ENCODE data around the gene XRCC1. TPM values are rescaled to one million over a fixed set of nuclear protein-coding genes. Genes with fewer than 3 reads are reported as not detected.

XRCC1 gene
- total RNA-seq, 1 donor from 2014 or later, result 14.6 TPM

- no peaks in the 10 kb centered on the region for H3K27me3 Mint-ChIP-seq (ENCODE audit: low read depth, unreplicated experiment)
- Histone ChIP-seq H3K27ac (ENCODE audit: low read depth, low read length) (peak within 1 kb of the TSS; percentile 60), H3K4me3 (ENCODE audit: insufficient read depth, low read depth, low read length) (peak within 1 kb of the TSS; percentile 83), H3K79me2 (ENCODE audit: insufficient read depth, low read length) (peaks cover 35% of the 10 kb centered on the region), H3K36me3 (ENCODE audit: insufficient read depth, low read length) (no peaks in the 10 kb centered on the region), H3K4me2 (ENCODE audit: low read length) (peak within 1 kb of the TSS; percentile 99), H2AFZ (ENCODE audit: low read depth, low read length) (peak within 1 kb of the TSS; percentile 79), H3K4me1 (ENCODE audit: insufficient read depth, low read length) (peaks cover 16% of the 10 kb centered on the region), H4K20me1 (ENCODE audit: insufficient read depth, low read length) (peaks cover 17% of the 10 kb centered on the region), H3K27me3 (ENCODE audit: insufficient read depth, low read length) (no peaks in the 10 kb centered on the region), H3K9ac (ENCODE audit: low read length) (peak within 1 kb of the TSS; percentile 89), H3K9me3 (ENCODE audit: insufficient read depth, low read depth, low read length) (no peaks in the 10 kb centered on the region)
- no peaks in the 10 kb centered on the region for H3K36me3 Mint-ChIP-seq (ENCODE audit: low read depth, unreplicated experiment)
- H3K27ac Mint-ChIP-seq (ENCODE audit: unreplicated experiment), result peak within 1 kb of the TSS; percentile 28
- FAIRE-seq, result no peak
- DNase-seq (ENCODE audit: low read depth), result no peak
- H3K4me3 Mint-ChIP-seq (ENCODE audit: unreplicated experiment), result peak within 1 kb of the TSS; percentile 94
- no peaks in the 10 kb centered on the region for H3K9me3 Mint-ChIP-seq (ENCODE audit: unreplicated experiment)
- H3K4me1 Mint-ChIP-seq (ENCODE audit: low read depth, unreplicated experiment), result peaks cover 20% of the 10 kb centered on the region
- no peak for TF ChIP-seq CTCF (IDR thresholded peaks at IDR 0.05; ENCODE audit: insufficient read depth, low read depth, low read length)
- TF ChIP-seq EZH2 (IDR thresholded peaks at IDR 0.05; ENCODE audit: insufficient read depth, low read length), result no peak
Measured at GRCh38 chr19:43526884-43527859, 48.2 kb downstream of the XRCC1 start, which contains the start of gene ETHE1. ETHE1 (minus strand) TSS chr19:43527201; CDS start chr19:43527177, 24 bp downstream.

GRCh38 chr19:43525836-43526771, 49.2 kb downstream of the XRCC1 start:
- H3K9me3 Mint-ChIP-seq (ENCODE audit: unreplicated experiment), result no peaks in the 10 kb centered on the region
- no peak for FAIRE-seq
- peak overlapping the region; percentile 99 for H3K4me2 ChIP-seq (ENCODE audit: low read length)
- peak overlapping the region; percentile 79 for H2AFZ ChIP-seq (ENCODE audit: low read depth, low read length)
- peak overlapping the region; percentile 89 for H3K9ac ChIP-seq (ENCODE audit: low read length)
- H4K20me1 ChIP-seq (ENCODE audit: insufficient read depth, low read length), result peaks cover 17% of the 10 kb centered on the region
- no peaks in the 10 kb centered on the region for H3K27me3 ChIP-seq (ENCODE audit: insufficient read depth, low read length)
- TF ChIP-seq CTCF (IDR thresholded peaks at IDR 0.05; ENCODE audit: insufficient read depth, low read depth, low read length), result no peak
- no peak for TF ChIP-seq EZH2 (IDR thresholded peaks at IDR 0.05; ENCODE audit: insufficient read depth, low read length)
- H3K36me3 ChIP-seq (ENCODE audit: insufficient read depth, low read length), result no peaks in the 10 kb centered on the region
- peaks cover 35% of the 10 kb centered on the region for H3K79me2 ChIP-seq (ENCODE audit: insufficient read depth, low read length)
- H3K27ac ChIP-seq (ENCODE audit: low read depth, low read length), result peak overlapping the region; percentile 60
- DNase-seq (ENCODE audit: low read depth), result no peak
- peak overlapping the region; percentile 26 for H3K27ac Mint-ChIP-seq (ENCODE audit: unreplicated experiment)
- no peaks in the 10 kb centered on the region for H3K36me3 Mint-ChIP-seq (ENCODE audit: low read depth, unreplicated experiment)
- H3K27me3 Mint-ChIP-seq (ENCODE audit: low read depth, unreplicated experiment), result no peaks in the 10 kb centered on the region
- peaks cover 20% of the 10 kb centered on the region for H3K4me1 Mint-ChIP-seq (ENCODE audit: low read depth, unreplicated experiment)
- H3K4me3 Mint-ChIP-seq (ENCODE audit: unreplicated experiment), result peak overlapping the region; percentile 94
- peak overlapping the region; percentile 83 for H3K4me3 ChIP-seq (ENCODE audit: insufficient read depth, low read depth, low read length)
- no peaks in the 10 kb centered on the region for H3K9me3 ChIP-seq (ENCODE audit: insufficient read depth, low read depth, low read length)
- H3K4me1 ChIP-seq (ENCODE audit: insufficient read depth, low read length), result peaks cover 16% of the 10 kb centered on the region
